ENCODE measurements around the gene PDZD2.

DNA sequence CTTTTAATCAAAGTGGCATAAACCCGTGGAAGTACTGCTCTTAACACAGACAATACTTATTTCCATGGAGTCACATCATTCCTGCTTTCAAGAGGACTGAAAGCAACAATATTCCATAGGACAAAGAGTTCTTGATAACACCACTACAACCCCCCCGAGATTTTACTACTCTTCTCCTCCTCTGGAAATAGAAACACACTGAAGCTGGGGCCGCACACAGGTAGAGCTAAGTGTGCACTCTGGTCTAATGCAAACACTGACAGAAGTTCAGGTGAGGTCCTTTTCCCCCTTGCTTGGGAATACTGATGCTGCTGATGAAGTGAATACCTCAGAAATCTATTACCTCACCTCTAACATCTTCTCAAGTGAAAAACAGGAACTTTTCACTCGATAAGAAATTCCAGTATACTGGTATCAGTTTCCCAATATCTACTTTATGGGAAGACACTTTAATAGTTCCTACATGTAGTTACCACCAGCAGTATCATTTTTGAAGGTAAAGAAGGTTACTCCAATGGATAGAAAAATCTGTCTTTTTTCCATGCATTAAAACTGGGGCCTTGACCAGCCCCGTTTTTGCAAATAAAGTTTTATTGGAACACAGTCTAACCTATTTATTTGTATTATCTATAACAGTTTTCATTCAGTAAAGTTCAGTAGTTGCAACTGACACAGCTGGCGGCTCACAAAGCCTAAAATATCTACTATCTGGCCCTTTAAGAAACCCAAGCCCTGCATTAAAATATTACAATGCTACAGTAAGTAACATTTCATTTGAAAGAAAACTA is 485.2 kb downstream of the PDZD2 start:
- TF ChIP-seq, protein P1, sequence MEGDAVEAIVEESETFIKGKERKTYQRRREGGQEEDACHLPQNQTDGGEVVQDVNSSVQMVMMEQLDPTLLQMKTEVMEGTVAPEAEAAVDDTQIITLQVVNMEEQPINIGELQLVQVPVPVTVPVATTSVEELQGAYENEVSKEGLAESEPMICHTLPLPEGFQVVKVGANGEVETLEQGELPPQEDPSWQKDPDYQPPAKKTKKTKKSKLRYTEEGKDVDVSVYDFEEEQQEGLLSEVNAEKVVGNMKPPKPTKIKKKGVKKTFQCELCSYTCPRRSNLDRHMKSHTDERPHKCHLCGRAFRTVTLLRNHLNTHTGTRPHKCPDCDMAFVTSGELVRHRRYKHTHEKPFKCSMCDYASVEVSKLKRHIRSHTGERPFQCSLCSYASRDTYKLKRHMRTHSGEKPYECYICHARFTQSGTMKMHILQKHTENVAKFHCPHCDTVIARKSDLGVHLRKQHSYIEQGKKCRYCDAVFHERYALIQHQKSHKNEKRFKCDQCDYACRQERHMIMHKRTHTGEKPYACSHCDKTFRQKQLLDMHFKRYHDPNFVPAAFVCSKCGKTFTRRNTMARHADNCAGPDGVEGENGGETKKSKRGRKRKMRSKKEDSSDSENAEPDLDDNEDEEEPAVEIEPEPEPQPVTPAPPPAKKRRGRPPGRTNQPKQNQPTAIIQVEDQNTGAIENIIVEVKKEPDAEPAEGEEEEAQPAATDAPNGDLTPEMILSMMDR (IDR thresholded peaks at IDR 0.05; ENCODE audit: borderline replicate concordance, extremely low read depth, low read length, poor library complexity, severe bottlenecking) = no peak
- TF ChIP-seq EZH2 (IDR thresholded peaks at IDR 0.05; ENCODE audit: borderline replicate concordance, low read depth, low read length, severe bottlenecking) = no peak
